Measurements from ENCODE around the gene CAMTA1. TPM values are rescaled to one million over a fixed set of nuclear protein-coding genes. Genes with fewer than 3 reads are reported as not detected.
"Not testable (repeated sequence)": the region's sequence is repeated elsewhere in the genome, so short reads cannot be mapped to it uniquely, and the experiment has no call there.

CAMTA1 gene
- total RNA-seq, 4 donors from 2014 or later = 45.3 to 68.9 (median 62.0) TPM

GRCh38 chr1:7594002-7594713 lies 808.9 kb downstream of the CAMTA1 start:
- ATAC-seq (ENCODE audit: low FRiP score) = no peak
- DNase-seq (ENCODE audit: low spot score) = no peak
- no peak for TF ChIP-seq CTCF (IDR thresholded peaks at IDR 0.05)

- no peak for ATAC-seq (ENCODE audit: low FRiP score)
- DNase-seq (ENCODE audit: low spot score) = no peak
- TF ChIP-seq CTCF (IDR thresholded peaks at IDR 0.05) = no peak
Measured at GRCh38 chr1:7594714-7595295, 809.6 kb downstream of the CAMTA1 start.

GRCh38 chr1:7595336-7595735 lies 810.1 kb downstream of the CAMTA1 start:
- ATAC-seq (ENCODE audit: low FRiP score) (no peak), DNase-seq (ENCODE audit: low spot score) (no peak)
- no peak for TF ChIP-seq CTCF (IDR thresholded peaks at IDR 0.05)

GRCh38 chr1:7596126-7596965 lies 811.1 kb downstream of the CAMTA1 start:
- no peak for DNase-seq (ENCODE audit: low spot score)
- TF ChIP-seq CTCF (IDR thresholded peaks at IDR 0.05) = no peak

GRCh38 chr1:7598058-7598457 lies 812.8 kb downstream of the CAMTA1 start:
- DNase-seq (ENCODE audit: low spot score); ATAC-seq (ENCODE audit: low FRiP score): not testable (repeated sequence)

More at GRCh38 chr1:7596126-7596965, 811.1 kb downstream of the CAMTA1 start:
- no peak for ATAC-seq (ENCODE audit: low FRiP score)

GRCh38 chr1:7604906-7605305 lies 819.7 kb downstream of the CAMTA1 start:
- DNase-seq (ENCODE audit: low spot score); ATAC-seq (ENCODE audit: low FRiP score): not testable (repeated sequence)

GRCh38 chr1:7606096-7606495 lies 820.8 kb downstream of the CAMTA1 start:
- DNase-seq (ENCODE audit: low spot score) = no peak
- no peak for TF ChIP-seq CTCF (IDR thresholded peaks at IDR 0.05)
- no peak for ATAC-seq (ENCODE audit: low FRiP score)

All from omental fat pad (tissue), 4 donors.